ENCODE results near the gene TSC2. TPM values are rescaled to one million over a fixed set of nuclear protein-coding genes. Genes with fewer than 3 reads are reported as not detected.

The TSC2 gene
- total and polyA plus RNA-seq, 9 of the 15 experiments (the other 6 are each of a cell fraction or from before 2014, with no cell fraction given) = 1.3 to 68.1 (median 16.6) TPM

DNA sequence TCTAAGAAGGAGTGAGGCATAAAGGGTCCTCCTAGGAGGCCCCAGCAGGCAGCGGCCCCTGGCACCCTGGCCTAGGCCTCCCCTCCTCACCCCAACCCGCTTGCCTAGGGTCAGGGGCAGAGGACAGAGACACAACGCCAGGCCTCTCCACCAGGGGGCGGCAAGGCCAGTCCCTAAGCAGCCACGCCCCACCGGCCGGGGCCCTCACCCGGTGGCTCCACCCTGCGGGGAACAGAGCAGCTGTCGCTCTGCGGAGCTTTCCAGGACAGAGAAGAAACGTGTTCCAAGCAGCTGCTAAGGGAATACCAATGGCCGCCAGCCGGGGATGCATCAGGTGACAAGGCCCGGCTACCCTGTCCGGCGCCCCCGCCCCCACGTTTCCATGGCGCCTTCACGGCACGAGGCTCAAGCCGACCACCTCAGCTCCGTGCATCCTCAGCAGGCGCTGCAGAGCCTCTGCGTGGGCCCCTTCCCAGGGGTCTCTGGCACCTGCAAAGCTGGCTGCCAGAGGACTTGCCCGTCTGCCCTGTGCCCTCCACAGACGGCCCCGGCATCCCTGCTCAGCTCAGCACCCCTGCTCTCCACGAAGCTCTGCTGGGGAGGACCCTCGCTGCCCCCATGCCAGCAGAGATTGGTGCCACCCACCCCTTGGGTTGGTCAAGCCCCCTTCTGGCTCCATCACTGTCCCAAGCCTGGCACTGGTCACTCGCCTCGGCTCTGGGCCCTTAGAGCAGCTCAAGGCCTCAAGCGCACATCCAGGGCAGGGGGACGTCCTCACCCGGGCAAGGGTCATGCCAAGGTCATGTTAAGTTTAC, 43.8 kb upstream of the TSC2 start (continued):
- TF ChIP-seq ETS2 (tag; IDR thresholded peaks at IDR 0.05; ENCODE audit: borderline replicate concordance, poor library complexity, severe bottlenecking) (no peak), SMAD3 (CRISPR knock-in tag; conservative IDR thresholded peaks at IDR 0.05) (no peak), CBFA2T3 (IDR thresholded peaks at IDR 0.05) (peak; percentile 31; the same call in 1 of the 2 replicates), MTF1 (CRISPR knock-in tag; IDR thresholded peaks at IDR 0.05; ENCODE audit: borderline replicate concordance) (no peak), ZFP36 (IDR thresholded peaks at IDR 0.05; ENCODE audit: low read depth, low read length, partially characterized antibody) (no peak), ZNF436 (CRISPR knock-in tag; IDR thresholded peaks at IDR 0.05) (no peak), POLR3G (IDR thresholded peaks at IDR 0.05; ENCODE audit: extremely low read depth, insufficient read length, insufficient replicate concordance) (no peak), CAMTA2 (CRISPR knock-in tag; conservative IDR thresholded peaks at IDR 0.05) (no peak), GABPA (tag; conservative IDR thresholded peaks at IDR 0.05; ENCODE audit: low read depth) (no peak), ZNF561 (CRISPR knock-in tag; conservative IDR thresholded peaks at IDR 0.05) (no peak), KHSRP (IDR thresholded peaks at IDR 0.05) (no peak), TAF7 (tag; IDR thresholded peaks at IDR 0.05) (no peak), FOXK1 (CRISPR knock-in tag; IDR thresholded peaks at IDR 0.05; ENCODE audit: borderline replicate concordance) (peak; percentile 65; the same call in 1 of the 2 replicates), SMAD2 (IDR thresholded peaks at IDR 0.05; ENCODE audit: low read depth, low read length) (no peak), ZNF175 (CRISPR knock-in tag; IDR thresholded peaks at IDR 0.05; ENCODE audit: low read depth) (no peak), CHD1 (IDR thresholded peaks at IDR 0.05; ENCODE audit: low read length) (no peak), NBN (IDR thresholded peaks at IDR 0.05; ENCODE audit: low read depth) (0 out of 2 replicates have a peak, but pooled peaks have one; percentile 51), ZNF121 (CRISPR knock-in tag; conservative IDR thresholded peaks at IDR 0.05) (no peak), ZNF239 (CRISPR knock-in tag; IDR thresholded peaks at IDR 0.05) (no peak)
- TF ChIP-seq, protein P1, sequence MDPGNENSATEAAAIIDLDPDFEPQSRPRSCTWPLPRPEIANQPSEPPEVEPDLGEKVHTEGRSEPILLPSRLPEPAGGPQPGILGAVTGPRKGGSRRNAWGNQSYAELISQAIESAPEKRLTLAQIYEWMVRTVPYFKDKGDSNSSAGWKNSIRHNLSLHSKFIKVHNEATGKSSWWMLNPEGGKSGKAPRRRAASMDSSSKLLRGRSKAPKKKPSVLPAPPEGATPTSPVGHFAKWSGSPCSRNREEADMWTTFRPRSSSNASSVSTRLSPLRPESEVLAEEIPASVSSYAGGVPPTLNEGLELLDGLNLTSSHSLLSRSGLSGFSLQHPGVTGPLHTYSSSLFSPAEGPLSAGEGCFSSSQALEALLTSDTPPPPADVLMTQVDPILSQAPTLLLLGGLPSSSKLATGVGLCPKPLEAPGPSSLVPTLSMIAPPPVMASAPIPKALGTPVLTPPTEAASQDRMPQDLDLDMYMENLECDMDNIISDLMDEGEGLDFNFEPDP (CRISPR knock-in tag; IDR thresholded peaks at IDR 0.05) = no peak
- TF ChIP-seq, protein P2, sequence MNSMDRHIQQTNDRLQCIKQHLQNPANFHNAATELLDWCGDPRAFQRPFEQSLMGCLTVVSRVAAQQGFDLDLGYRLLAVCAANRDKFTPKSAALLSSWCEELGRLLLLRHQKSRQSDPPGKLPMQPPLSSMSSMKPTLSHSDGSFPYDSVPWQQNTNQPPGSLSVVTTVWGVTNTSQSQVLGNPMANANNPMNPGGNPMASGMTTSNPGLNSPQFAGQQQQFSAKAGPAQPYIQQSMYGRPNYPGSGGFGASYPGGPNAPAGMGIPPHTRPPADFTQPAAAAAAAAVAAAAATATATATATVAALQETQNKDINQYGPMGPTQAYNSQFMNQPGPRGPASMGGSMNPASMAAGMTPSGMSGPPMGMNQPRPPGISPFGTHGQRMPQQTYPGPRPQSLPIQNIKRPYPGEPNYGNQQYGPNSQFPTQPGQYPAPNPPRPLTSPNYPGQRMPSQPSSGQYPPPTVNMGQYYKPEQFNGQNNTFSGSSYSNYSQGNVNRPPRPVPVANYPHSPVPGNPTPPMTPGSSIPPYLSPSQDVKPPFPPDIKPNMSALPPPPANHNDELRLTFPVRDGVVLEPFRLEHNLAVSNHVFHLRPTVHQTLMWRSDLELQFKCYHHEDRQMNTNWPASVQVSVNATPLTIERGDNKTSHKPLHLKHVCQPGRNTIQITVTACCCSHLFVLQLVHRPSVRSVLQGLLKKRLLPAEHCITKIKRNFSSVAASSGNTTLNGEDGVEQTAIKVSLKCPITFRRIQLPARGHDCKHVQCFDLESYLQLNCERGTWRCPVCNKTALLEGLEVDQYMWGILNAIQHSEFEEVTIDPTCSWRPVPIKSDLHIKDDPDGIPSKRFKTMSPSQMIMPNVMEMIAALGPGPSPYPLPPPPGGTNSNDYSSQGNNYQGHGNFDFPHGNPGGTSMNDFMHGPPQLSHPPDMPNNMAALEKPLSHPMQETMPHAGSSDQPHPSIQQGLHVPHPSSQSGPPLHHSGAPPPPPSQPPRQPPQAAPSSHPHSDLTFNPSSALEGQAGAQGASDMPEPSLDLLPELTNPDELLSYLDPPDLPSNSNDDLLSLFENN (IDR thresholded peaks at IDR 0.05; ENCODE audit: low read depth in 2 of 2, low read length in 2 of 2) = no peak
- TF ChIP-seq, protein P3, sequence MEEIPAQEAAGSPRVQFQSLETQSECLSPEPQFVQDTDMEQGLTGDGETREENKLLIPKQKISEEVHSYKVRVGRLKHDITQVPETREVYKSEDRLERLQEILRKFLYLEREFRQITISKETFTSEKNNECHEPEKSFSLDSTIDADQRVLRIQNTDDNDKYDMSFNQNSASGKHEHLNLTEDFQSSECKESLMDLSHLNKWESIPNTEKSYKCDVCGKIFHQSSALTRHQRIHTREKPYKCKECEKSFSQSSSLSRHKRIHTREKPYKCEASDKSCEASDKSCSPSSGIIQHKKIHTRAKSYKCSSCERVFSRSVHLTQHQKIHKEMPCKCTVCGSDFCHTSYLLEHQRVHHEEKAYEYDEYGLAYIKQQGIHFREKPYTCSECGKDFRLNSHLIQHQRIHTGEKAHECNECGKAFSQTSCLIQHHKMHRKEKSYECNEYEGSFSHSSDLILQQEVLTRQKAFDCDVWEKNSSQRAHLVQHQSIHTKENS (CRISPR knock-in tag; IDR thresholded peaks at IDR 0.05) = no peak

Data from K562 (cell line).